ENCODE results near the gene RIMKLA. TPM values are rescaled to one million over a fixed set of nuclear protein-coding genes. Genes with fewer than 3 reads are reported as not detected.

The RIMKLA gene
- total RNA-seq, 2 experiments from 2014 or later, result 2.5 TPM

DNA sequence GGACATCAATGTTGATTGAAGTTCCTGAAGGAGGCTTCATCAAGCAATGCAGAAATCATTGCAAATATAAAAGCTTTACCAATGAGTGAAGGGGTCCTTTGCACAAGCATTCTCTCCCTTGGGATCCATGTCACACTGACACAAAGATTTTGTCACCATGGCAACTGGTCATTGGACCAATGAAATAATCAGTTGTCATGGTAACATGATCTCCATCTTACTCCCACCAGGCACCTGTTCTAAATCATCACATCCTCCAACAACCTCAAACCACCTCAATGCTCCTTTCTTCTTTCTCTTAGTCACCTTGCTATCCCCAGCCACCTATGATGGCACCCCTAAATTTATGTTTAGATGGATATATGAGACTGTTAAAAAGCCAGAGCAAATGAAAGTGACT, 32.1 kb upstream of the RIMKLA start:
- Mint-ChIP-seq H3K27me3 (ENCODE audit: low read depth) (peaks cover 16% of the 10 kb centered on the region), H3K36me3 (ENCODE audit: low read depth) (no peaks in the 10 kb centered on the region), H3K9me3 (ENCODE audit: insufficient read depth) (no peaks in the 10 kb centered on the region), H3K4me1 (ENCODE audit: low read depth) (no peaks in the 10 kb centered on the region), H3K4me3 (no peak overlapping the region), H3K27ac (no peak overlapping the region)
- ATAC-seq, result peak; percentile 36
- ChIA-PET POLR2A (no interaction called here), CTCF (no interaction called here)
- DNase-seq, result no peak

DNA sequence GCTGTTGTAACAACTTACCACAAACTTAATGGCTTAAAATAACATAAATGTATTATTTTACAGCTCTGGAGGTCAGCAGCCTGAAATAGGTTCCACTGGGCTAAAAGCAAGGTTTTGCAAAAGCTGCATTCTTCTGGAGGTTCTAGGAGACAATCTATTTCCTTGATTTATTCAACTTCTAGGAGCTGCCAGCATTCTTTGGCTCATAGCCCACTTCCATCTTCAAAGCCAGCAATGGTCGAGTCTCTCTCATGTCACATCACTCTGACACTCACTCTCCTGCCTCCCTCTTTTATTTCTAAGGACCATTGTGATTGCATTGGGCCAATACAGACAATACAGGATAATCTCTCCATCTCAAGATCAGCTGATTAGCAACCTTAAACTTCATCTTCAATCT, 30.5 kb upstream of the RIMKLA start:
- CTCF ChIA-PET, result interaction anchor here (1.3 kb wide), 1 partner anchor 12 kb away, joined by 4 read pairs; no protein-coding TSS in a partner anchor
- Mint-ChIP-seq H3K27ac (no peak overlapping the region), H3K36me3 (ENCODE audit: low read depth) (no peaks in the 10 kb centered on the region)

GRCh38 chr1:42358791-42359190, 21.8 kb upstream of the RIMKLA start:
- DNase-seq (no peak), ATAC-seq (no peak)
- peaks cover 6% of the 10 kb centered on the region for H3K27me3 Mint-ChIP-seq (ENCODE audit: low read depth)
- CTCF ChIA-PET, result no interaction called here
- POLR2A ChIA-PET, result no interaction called here
- H3K4me3 Mint-ChIP-seq, result no peak overlapping the region
- no peaks in the 10 kb centered on the region for H3K9me3 Mint-ChIP-seq (ENCODE audit: insufficient read depth)
- no peak overlapping the region for H3K27ac Mint-ChIP-seq
- H3K4me1 Mint-ChIP-seq (ENCODE audit: low read depth), result no peaks in the 10 kb centered on the region
- no peaks in the 10 kb centered on the region for H3K36me3 Mint-ChIP-seq (ENCODE audit: low read depth)

More for the DNA sequence above, 30.5 kb upstream of the RIMKLA start:
- ATAC-seq, result no peak
- Mint-ChIP-seq H3K4me1 (ENCODE audit: low read depth) (no peaks in the 10 kb centered on the region), H3K27me3 (ENCODE audit: low read depth) (peaks cover 16% of the 10 kb centered on the region), H3K4me3 (no peak overlapping the region), H3K9me3 (ENCODE audit: insufficient read depth) (no peaks in the 10 kb centered on the region)
- no peak for DNase-seq
- POLR2A ChIA-PET, result no interaction called here

DNA sequence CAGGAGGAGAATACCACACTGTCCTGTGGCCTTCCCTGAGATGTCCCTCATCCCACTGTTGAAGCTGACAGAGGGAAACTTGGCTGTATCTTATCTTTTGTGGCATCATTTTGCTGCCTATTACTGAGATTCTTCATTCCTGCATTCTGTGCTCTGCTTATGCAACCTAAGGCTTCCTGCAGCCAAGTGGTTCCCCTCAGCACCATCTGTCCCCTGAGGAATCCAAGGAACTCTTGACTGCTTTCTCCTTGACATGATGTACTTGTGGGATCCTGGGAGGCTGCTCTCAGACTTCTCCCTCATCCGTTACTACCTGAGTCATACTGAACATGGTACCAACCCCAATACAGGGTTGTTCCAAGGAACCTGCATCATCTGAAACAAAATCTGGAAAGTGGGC, 21.1 kb upstream of the RIMKLA start:
- Mint-ChIP-seq H3K9me3 (ENCODE audit: insufficient read depth) (no peaks in the 10 kb centered on the region), H3K4me1 (ENCODE audit: low read depth) (no peaks in the 10 kb centered on the region), H3K27me3 (ENCODE audit: low read depth) (peaks cover 6% of the 10 kb centered on the region), H3K4me3 (no peak overlapping the region), H3K36me3 (ENCODE audit: low read depth) (no peaks in the 10 kb centered on the region), H3K27ac (no peak overlapping the region)
- ChIA-PET CTCF (no interaction called here), POLR2A (no interaction called here)
- no peak for DNase-seq
- ATAC-seq, result no peak

GRCh38 chr1:42364089-42364488, 16.5 kb upstream of the RIMKLA start:
- no peaks in the 10 kb centered on the region for H3K4me1 Mint-ChIP-seq (ENCODE audit: low read depth)
- H3K27ac Mint-ChIP-seq, result no peak overlapping the region
- DNase-seq, result no peak
- no peaks in the 10 kb centered on the region for H3K36me3 Mint-ChIP-seq (ENCODE audit: low read depth)
- H3K4me3 Mint-ChIP-seq, result no peak overlapping the region
- H3K27me3 Mint-ChIP-seq (ENCODE audit: low read depth), result peaks cover 8% of the 10 kb centered on the region
- ChIA-PET POLR2A (no interaction called here), CTCF (no interaction called here)
- no peaks in the 10 kb centered on the region for H3K9me3 Mint-ChIP-seq (ENCODE audit: insufficient read depth)
- ATAC-seq, result no peak

DNA sequence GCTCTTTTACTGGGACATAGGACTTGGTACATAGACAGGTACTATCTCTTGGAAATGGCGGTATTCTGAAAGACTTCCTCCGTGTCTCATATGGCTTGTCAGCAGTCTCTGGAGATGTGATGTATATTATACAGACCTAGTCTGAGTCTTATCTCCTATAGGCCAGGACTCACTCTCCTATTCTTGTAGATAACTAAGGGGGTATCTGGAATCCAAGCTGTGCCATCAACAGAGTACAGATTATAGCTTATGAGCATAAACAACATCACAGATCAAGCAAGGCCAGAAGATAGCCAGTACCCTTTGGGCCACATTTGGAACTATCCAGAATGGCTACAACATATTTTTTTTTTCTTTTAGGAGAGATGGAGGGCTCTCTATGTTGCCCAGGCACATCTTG, 16.1 kb upstream of the RIMKLA start:
- Mint-ChIP-seq H3K4me3 (no peak overlapping the region), H3K4me1 (ENCODE audit: low read depth) (no peaks in the 10 kb centered on the region), H3K27me3 (ENCODE audit: low read depth) (peaks cover 9% of the 10 kb centered on the region), H3K36me3 (ENCODE audit: low read depth) (no peaks in the 10 kb centered on the region), H3K27ac (no peak overlapping the region), H3K9me3 (ENCODE audit: insufficient read depth) (no peaks in the 10 kb centered on the region)
- CTCF ChIA-PET, result no interaction called here
- POLR2A ChIA-PET, result no interaction called here
- no peak for DNase-seq
- ATAC-seq, result no peak

DNA sequence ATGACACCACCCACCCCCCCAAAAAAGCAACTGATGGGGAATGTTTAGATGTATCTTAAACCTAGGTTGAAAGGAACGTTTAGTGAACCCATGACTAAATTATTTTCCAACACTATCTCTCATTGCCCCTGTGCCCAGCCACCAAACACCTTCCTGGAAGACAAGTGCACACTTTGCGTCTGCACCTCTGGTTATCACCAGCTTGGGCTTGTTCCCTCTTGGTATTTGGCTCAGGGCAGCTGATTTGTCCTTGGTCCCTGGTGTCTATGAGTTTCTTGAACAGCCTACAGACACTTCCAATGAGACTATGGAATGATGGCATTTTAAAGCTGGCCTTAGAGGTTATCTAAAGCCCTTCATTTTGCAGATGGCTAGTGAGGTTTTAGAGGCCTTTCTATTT, 15.5 kb upstream of the RIMKLA start:
- no peak for DNase-seq
- Mint-ChIP-seq H3K27me3 (ENCODE audit: low read depth) (peaks cover 12% of the 10 kb centered on the region), H3K9me3 (ENCODE audit: insufficient read depth) (no peaks in the 10 kb centered on the region), H3K36me3 (ENCODE audit: low read depth) (no peaks in the 10 kb centered on the region), H3K27ac (no peak overlapping the region), H3K4me1 (ENCODE audit: low read depth) (no peaks in the 10 kb centered on the region), H3K4me3 (no peak overlapping the region)
- ChIA-PET POLR2A (interaction anchor here (0.6 kb wide), 1 partner anchor 9 kb away, joined by 4 read pairs; no protein-coding TSS in a partner anchor), CTCF (no interaction called here)
- ATAC-seq, result no peak

- H3K4me1 Mint-ChIP-seq (ENCODE audit: low read depth), result no peaks in the 10 kb centered on the region
- H3K9me3 Mint-ChIP-seq (ENCODE audit: insufficient read depth), result no peaks in the 10 kb centered on the region
- H3K27me3 Mint-ChIP-seq (ENCODE audit: low read depth), result peaks cover 17% of the 10 kb centered on the region
- no peak overlapping the region for H3K27ac Mint-ChIP-seq
- POLR2A ChIA-PET, result no interaction called here
- no peak for ATAC-seq
- no peaks in the 10 kb centered on the region for H3K36me3 Mint-ChIP-seq (ENCODE audit: low read depth)
- H3K4me3 Mint-ChIP-seq, result no peak overlapping the region
- DNase-seq, result no peak
- CTCF ChIA-PET, result no interaction called here
Observed at GRCh38 chr1:42368096-42368795, 12.3 kb upstream of the RIMKLA start.

GRCh38 chr1:42369471-42369870, 11.1 kb upstream of the RIMKLA start:
- Mint-ChIP-seq H3K27me3 (ENCODE audit: low read depth) (peaks cover 17% of the 10 kb centered on the region), H3K36me3 (ENCODE audit: low read depth) (no peaks in the 10 kb centered on the region), H3K4me1 (ENCODE audit: low read depth) (no peaks in the 10 kb centered on the region), H3K27ac (no peak overlapping the region), H3K4me3 (no peak overlapping the region), H3K9me3 (ENCODE audit: insufficient read depth) (no peaks in the 10 kb centered on the region)
- POLR2A ChIA-PET, result no interaction called here
- DNase-seq (no peak), ATAC-seq (no peak)
- CTCF ChIA-PET, result interaction anchor here (1.4 kb wide), 1 partner anchor 16 kb away, joined by 3 read pairs; no protein-coding TSS in a partner anchor

- no peak for DNase-seq
- Mint-ChIP-seq H3K27ac (no peak overlapping the region), H3K9me3 (ENCODE audit: insufficient read depth) (no peaks in the 10 kb centered on the region), H3K4me3 (no peak overlapping the region), H3K27me3 (ENCODE audit: low read depth) (peaks cover 17% of the 10 kb centered on the region), H3K4me1 (ENCODE audit: low read depth) (no peaks in the 10 kb centered on the region), H3K36me3 (ENCODE audit: low read depth) (no peaks in the 10 kb centered on the region)
- ChIA-PET POLR2A (no interaction called here), CTCF (no interaction called here)
- ATAC-seq, result no peak
Observed at GRCh38 chr1:42370876-42371549, 9.6 kb upstream of the RIMKLA start.

- Mint-ChIP-seq H3K4me1 (ENCODE audit: low read depth) (no peaks in the 10 kb centered on the region), H3K27me3 (ENCODE audit: low read depth) (peaks cover 25% of the 10 kb centered on the region), H3K36me3 (ENCODE audit: low read depth) (no peaks in the 10 kb centered on the region), H3K4me3 (no peak overlapping the region), H3K9me3 (ENCODE audit: insufficient read depth) (no peaks in the 10 kb centered on the region), H3K27ac (no peak overlapping the region)
- ATAC-seq, result no peak
- ChIA-PET POLR2A (no interaction called here), CTCF (no interaction called here)
- no peak for DNase-seq
Observed at GRCh38 chr1:42372796-42373195, 7.8 kb upstream of the RIMKLA start.

GRCh38 chr1:42379794-42380585, 602 bp upstream of the RIMKLA start:
- peak; percentile 25 for DNase-seq
- Mint-ChIP-seq H3K9me3 (ENCODE audit: insufficient read depth) (no peaks in the 10 kb centered on the region), H3K27me3 (ENCODE audit: low read depth) (peaks cover 43% of the 10 kb centered on the region), H3K4me1 (ENCODE audit: low read depth) (peaks cover 8% of the 10 kb centered on the region), H3K36me3 (ENCODE audit: low read depth) (no peaks in the 10 kb centered on the region), H3K27ac (no peak overlapping the region), H3K4me3 (peak overlapping the region; percentile 71)
- ATAC-seq, result peak; percentile 64
- POLR2A ChIA-PET, result no interaction called here
- CTCF ChIA-PET, result no interaction called here
